NCI-H748 (cell line): ENCODE measurements around the gene PSMA6.
A peak's percentile ranks its signal among the peaks of the same experiment; 100 is the strongest.
"Not testable (repeated sequence)": the region's sequence is repeated elsewhere in the genome, so short reads cannot be mapped to it uniquely, and the experiment has no call there.

Experiments
- DNase-seq: peaks from one replicate; lab custom pipeline; 2025; ENCODE audit not compliant: unreplicated experiment; lab: John Stamatoyannopoulos, UW

The PSMA6 gene

DNA sequence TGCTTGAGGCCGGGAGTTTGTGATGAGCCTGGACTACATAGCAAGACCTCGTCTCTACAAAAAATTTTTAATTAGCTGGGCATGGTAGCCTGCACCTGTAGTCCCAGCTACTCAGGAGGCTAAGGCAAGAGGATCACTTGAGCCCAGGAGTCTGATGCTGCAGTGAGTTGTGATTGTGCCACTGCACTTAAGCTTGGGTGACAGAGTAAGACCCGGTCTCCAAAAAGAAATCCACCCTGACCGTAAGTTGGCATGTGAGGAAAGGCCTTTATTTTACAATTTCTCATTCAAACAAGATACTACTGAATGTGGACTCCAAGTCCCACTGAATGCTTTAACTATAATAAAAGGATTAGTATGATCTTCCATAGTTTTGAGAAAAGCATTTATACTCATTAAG lies 27.3 kb downstream of the PSMA6 start:
- DNase-seq: no peak

DNA sequence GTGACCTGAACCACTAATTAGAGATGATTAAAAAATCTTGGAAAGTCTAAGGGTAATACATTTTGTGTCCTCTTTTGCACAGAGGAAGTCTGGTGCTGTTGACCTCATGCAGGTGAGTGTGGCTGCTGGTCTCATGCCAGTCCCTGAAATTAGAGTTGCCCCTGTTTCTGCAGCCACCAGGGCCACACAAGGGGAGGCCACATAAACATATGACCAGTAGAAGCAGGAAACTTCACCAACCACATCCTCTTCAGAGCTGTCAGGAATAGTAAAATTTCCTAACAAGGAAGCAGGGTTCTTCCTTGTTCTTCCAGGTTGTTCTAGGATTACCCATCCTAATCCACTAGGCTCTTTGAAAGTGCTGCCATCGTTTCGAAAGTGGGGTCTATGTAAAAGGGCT lies 28.3 kb downstream of the PSMA6 start:
- no peak for DNase-seq

DNA sequence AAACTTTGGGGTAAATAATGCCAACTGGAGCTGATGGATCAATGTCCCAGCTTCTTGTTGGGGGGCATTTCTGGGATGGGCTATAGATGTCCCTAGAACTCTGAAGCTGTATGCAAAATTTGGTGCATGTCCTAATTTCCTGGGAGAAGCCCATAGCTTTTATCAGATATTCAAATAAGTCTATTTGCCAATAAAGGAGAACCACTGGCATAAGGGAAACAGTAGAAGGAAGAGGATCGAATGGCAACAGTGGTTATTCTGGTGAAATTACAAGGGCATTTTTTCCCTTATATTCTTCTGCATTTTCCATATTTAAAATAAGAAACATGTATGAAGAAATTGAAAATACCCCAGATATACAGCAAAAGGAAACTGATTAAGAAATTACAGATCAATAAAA lies 34.2 kb downstream of the PSMA6 start:
- no peak for DNase-seq

DNA sequence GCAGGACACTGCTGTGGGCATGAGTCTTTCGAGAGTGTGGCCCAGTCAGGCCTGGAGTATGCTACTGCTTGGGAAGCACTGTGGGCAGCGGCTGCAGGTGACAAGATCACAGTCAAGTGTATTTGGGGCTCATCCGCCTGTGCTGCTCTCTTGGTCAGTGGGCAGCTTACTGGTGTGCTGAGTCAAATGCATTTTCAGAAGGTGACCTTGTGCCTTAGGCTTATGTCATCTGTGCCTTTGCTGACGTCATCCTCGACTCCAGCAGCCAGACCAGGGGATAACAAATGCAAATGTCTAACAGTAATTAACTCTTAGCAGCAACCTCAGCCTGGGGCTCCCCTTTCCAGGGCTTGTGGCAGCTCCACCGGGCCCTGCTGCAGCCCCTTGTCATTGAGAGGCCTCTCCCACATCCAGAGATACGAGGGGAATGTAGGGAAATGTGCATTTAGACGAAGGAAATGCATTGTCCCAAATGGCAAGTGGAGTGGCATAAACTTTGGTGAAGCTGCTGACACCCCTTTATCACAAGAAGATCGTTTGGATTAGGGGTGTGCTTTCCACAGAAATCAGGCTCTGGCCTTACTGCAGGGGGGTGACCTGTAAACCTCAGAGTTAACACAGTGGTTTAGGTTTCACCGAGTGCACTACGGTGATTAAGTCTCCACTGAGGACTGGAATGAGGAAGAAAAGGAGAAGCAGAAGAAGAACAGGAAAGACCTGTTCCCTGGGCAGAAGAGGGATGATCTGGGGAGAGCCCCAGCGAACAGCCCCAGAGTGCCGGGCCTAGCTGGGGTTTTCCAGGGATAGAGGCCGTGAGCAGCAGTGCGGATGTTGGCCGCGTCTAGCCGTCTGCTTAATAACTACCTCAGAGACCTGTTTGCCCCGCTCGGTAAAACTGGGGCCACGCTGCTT lies 39.7 kb downstream of the PSMA6 start:
- peak; percentile 10 for DNase-seq

- peak; percentile 34 for DNase-seq
These were observed 40.5 kb downstream of the PSMA6 start for GRCh38 chr14:35332517-35333263.

DNA sequence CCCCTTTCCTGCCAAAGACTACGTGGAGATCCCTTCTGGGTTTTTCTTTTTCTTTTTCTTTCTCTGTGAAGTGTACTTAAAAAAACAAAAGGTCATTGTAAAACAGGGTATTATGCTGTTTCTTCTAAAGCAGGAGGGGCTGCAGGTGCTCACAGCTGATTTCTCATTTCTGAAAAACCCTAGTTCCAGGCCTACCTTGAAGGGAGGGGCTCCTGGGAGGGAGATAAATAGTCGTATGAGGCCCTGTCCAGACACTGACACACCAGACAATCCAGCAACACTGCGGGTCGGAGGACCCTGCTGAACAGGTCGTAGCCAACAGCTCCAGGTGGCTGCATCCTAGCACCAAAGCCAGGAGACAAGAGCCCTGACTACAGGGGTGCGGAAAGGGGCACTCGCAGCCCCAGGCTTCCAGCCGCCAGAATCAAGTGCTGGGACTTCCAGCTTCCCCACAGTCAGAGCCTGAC lies 41.1 kb downstream of the PSMA6 start:
- no peak for DNase-seq

GRCh38 chr14:35333797-35334743 lies 41.9 kb downstream of the PSMA6 start:
- no peak for DNase-seq

DNA sequence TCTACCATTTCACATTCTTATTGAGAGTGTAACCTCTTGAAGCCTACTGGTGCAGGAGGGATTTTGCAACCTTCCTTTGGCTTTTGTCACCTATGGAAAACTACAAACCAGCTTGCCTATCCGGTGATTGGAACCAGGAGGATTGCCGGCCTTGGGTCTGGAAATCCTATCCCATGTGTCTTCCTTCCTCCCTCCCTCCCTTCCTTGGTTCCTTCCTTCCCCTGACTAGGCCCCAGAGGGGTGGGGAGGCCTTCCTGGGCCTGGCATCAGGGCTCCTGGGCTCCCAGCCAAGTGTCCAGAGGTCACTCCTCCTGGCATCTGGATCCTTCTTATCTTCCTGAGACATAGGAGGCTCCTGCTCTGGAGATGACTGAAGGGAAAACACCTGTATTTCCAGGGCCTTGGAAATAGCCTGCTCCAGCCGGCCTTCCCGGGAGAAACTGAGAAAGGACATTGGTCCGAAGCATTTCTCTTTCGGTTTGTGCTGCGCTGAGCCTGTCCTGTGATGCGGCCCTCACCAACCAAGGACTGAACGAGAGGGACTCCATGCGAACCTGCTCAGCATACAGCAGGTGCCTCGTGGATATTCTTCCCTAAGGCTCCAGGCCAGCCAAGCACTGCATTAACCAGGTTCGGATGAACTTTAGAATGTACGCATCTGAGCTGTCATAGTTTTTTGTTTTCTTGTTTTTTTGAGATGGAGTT lies 43.4 kb downstream of the PSMA6 start:
- no peak for DNase-seq

DNA sequence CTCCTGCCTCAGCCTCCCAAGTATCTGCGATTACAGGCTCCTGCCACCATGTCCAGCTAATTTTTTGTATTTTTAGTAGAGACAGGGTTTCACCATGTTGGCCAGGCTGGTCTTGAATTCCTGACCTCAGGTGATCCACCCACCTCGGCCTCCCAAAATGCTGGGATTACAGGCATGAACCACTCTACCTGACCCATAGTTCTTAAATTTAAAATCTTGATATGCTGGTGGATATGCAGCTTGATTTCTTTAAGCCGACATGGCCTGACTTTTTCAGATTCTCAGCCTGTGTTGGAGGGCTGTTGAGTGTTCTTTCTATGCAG lies 44.0 kb downstream of the PSMA6 start:
- DNase-seq: not testable (repeated sequence)

DNA sequence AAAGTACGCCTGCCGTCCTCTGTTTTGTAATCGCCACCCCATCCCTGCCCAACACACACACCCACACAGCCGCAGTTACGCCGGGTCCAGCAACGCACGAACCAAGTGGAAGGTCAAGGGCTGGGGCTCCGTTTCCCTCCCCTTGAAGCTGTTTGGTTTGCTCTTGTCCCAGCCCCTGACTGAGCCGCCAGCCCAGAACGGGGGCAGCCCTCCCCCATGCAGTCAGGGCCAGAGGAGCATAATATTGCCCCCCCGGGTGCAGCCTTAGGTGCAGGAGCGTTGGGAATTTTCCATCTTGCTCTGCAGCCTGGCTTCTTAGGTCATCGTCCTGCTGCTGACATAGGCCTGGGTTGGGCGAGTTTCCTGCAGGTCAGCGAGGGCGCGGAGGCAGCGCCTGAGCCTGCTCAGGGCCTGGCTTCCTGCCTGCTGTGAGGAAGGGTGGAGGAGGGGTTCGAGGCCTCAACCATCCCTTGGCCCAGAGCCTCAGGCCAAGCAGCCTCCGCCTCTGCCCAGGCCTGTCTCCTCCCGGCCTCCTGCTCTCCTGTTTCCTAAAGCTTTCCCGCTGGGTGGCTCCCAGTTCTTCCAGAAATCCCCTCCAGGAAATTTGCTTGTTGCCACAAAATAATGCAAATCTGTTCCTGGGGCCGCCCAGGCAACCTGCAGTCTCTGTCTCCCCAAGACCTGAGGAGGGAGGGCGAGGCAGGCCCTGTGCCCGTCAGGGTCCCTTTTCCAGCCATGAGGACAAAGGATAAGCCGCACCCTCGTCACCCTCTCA lies 44.5 kb downstream of the PSMA6 start:
- no peak for DNase-seq

GRCh38 chr14:35337269-35338255 lies 45.4 kb downstream of the PSMA6 start:
- DNase-seq: no peak

DNA sequence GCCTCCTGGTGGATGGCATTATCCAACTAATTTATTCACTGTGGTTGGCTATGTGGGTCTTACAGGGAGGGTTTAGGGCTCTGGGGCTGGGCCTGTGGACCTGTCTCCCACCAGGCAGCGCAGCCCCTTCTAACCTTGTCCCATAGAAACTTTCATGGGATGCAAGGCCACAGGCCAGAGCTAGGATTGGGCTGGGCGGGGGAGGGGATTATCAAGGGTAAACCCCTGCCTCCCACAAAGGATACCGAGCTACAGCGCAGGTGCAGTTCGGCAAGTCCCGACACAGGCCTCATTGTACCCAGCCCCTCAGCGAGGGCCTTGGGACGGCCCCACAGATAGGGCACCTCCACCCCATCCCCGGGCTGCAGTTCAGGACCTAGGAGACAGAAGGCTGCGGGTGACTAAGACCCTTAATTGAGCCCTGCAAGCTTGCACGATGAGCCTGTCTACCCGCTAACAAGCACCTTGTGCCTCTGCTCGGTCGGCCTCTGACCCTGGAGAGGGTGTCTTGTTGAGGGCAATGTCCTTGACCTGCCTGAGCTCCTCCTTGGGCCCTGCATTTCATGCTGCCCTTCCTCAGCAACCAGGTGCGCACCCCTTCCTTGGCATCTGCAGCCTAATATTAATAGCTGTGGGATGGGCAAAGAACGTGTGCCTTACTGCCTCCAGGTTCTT lies 46.7 kb downstream of the PSMA6 start:
- DNase-seq: no peak

GRCh38 chr14:35339761-35340406 lies 47.7 kb downstream of the PSMA6 start:
- no peak for DNase-seq

DNA sequence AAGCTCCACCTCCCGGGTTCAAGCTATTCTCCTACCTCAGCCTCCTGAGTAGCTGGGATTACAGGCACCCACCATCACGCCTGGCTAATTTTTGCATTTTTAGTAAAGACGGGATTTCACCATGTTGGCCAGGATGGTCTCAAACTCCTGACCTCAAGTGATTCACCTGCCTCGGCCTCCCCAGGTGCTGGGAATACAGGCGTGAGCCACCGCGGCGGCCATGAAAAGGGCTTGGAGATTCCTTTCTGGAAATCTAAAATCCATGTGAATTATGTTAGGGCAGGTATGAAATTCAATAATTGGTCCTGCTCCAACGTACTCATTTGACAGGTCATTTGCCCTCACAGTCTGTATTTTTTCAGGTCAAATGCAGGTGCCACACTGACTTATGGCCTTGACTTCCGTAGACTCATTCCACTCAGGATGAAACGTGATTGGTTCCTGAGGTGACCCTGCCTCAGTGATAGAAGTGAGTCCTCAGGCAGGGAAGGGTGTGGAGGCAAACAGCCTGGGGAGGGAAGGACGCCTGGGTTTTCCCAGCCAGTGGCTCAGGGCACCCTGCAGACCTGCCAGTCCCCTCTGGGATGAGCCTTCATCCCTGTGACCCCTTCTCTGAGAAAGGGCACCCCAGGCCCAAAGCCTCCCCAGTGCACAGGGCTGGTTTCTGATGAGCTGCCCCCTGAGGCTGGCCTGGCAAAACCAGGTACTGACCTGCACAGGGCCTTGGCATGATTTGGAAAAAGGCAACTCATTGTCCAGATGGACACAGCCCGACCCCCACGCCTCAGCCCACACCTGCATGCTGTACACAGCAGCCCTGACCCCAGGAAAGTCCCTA lies 48.7 kb downstream of the PSMA6 start:
- no peak for DNase-seq

DNA sequence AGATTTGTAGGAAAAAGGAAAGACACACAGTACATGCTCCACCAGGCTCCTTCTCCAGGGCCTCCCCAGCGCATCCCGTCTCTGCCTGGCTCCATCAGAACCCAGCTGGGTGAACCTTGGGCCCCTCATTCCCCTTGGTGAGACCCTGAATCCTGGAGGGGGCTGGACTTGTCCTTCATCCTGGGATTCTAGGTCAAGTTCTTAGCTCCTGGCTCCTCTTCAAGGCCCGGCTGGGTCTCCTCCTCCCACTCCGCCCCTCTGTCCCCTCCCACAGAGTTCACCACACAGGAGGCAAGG lies 49.2 kb downstream of the PSMA6 start:
- DNase-seq: no peak

- DNase-seq: peak; percentile 43
These were observed 49.7 kb downstream of the PSMA6 start for GRCh38 chr14:35341751-35342488.
